ACC112 (cell line): ENCODE measurements around the gene MRFAP1L1.

ENCODE experiments used
- H2AFZ ChIP-seq: fragments of 200-600 bp; sonication (generic); one replicate; pipeline ENCODE4 v1.6.0; 2017; ENCODE audit warnings: antibody characterized with exemption, low read length; ENCODE audit not compliant: unreplicated experiment
- H3K27ac ChIP-seq: fragments of 200-600 bp; sonication (generic); 2 replicates; pipeline ENCODE4 v1.5.1; 2014; ENCODE audit warnings: low read depth, mild to moderate bottlenecking, antibody characterized with exemption, low read length, moderate library complexity
- H3K27me3 ChIP-seq: fragments of 200-600 bp; sonication (generic); 2 replicates; pipeline ENCODE4 v1.6.1; 2014; ENCODE audit warnings: mild to moderate bottlenecking, antibody characterized with exemption, low read length, moderate library complexity, mixed read lengths; ENCODE audit not compliant: insufficient read depth
- H3K36me3 ChIP-seq: fragments of 200-600 bp; sonication (generic); 2 replicates; pipeline ENCODE4 v1.6.1; 2016; ENCODE audit warnings: mild to moderate bottlenecking, antibody characterized with exemption, low read length, moderate library complexity, mixed read lengths; ENCODE audit not compliant: insufficient read depth
- H3K4me1 ChIP-seq: fragments of 200-600 bp; sonication (generic); one replicate; pipeline ENCODE4 v1.6.1; 2016; ENCODE audit warnings: low read length, mixed read lengths; ENCODE audit not compliant: insufficient read depth, unreplicated experiment, control insufficient read depth
- H3K4me3 ChIP-seq: fragments of 200-600 bp; sonication (generic); 2 replicates; pipeline ENCODE4 v1.5.1; 2014; ENCODE audit warnings: mild to moderate bottlenecking, low read depth, low read length
- H3K79me2 ChIP-seq: fragments of 200-600 bp; sonication (generic); one replicate; pipeline ENCODE4 v1.6.0; 2016; ENCODE audit warnings: low read length; ENCODE audit not compliant: control insufficient read depth, unreplicated experiment, insufficient read depth

The MRFAP1L1 gene

DNA sequence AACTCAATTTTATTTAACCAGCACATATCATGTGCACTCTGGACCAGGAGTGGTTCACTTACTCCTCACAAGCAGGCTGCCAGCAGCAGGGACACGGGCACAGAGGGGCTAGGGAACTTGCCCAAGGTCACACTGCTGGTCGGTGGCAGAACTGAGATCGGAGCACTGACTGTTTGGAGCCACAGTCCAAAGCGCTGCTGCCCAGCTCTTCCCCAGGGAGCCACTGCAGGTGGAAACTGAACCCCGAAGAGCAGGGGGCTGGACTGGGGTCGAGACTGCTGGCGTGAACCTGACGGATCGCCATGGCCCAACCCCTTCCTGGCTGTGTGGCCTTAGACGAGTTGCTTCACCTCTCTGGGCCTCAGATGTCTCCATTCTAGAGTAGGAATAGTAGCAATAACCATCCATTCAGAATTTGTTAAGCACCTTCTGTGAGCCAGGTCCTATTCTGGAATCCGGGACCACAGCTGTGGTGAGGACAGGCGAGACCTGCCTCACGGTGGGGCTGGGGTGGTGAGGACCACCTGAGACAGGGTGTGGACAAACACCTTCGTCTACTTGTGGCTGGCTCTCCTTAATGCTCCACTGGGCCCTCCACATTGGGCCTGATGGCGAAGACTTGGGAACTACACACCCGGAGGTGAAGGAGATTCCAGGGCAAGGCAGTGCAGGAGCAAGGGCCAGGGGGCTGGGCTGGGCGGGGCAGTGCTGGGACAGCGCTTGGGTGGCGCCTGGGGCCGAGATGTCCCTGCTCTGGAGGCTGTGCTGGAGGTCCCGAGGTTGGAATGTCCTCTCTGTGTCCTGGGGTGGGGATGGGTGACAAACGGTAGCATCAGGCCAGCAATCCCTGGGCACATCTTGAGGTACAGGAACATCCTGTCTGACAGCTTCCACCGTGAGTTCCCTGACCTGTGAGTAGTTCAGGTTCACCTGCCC, 40.9 kb upstream of the MRFAP1L1 start:
- Histone ChIP-seq H2AFZ (no peak overlapping the region), H3K4me1 (peaks cover 21% of the 10 kb centered on the region), H3K4me3 (no peak overlapping the region), H3K27me3 (no peaks in the 10 kb centered on the region), H3K79me2 (no peaks in the 10 kb centered on the region), H3K27ac (no peak overlapping the region), H3K36me3 (no peaks in the 10 kb centered on the region)

DNA sequence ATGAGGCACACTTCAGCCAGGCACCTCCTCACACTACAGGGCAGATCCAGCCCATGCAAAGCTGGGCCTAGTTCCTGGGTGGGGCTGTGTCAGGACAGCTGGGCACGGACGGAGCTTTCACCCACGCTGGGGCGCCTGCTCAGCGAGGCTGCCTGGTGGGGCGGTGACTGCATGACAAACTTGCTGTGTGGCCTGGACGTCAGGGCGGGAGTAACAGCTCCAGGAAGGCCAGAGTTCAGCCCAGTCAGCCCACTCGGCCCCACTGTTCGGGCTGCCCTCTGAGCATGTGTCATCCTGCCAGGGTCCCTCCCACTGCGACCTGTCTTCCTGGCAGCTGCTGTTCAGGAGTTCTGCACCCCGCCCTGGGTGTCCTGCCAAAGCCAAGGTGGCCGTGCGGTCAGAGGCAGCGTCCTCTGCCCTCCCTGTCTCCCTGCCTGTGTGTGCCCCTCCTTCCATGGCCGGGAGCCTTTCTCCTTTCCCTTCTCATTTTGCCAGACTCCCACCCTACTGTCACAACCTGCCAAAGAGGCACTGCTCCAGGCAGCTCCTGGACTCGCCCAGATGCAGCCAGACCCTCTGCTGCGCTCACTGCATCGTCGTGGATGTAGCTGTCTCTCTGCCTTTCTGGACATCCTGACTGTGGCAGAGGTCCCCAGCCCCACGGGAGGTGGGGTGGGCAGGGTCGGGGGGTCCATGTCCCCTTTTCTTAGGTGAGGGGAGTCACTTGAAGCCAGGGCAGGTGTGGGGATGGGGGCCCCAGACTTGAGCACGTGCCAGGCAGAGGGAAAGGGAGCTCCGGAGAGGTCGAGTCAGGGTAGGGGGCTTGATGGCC, 39.9 kb upstream of the MRFAP1L1 start:
- Histone ChIP-seq H3K4me3 (peak overlapping the region; percentile 47; the same call in 1 of the 2 replicates), H3K4me1 (peaks cover 21% of the 10 kb centered on the region)

DNA sequence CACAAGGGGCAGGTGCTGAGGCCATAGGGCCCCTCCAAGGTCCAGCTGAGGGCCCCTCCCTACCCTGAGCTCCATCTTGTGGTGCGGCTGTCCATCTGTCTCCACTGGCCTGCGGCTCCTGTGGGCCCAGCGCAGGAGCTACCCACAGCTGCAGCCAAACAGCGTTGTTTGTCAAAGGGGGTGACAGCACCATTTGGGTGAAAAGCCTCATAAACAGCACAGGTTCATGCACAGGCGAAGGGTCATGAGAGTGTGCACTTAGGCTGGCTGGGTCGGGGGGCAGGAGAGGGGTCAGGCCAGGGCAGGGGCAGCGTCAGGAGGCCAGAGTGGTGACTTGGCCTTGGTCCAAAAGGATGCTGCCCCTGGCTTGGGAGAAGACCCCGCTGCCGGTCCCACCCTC, 38.6 kb upstream of the MRFAP1L1 start:
- Histone ChIP-seq H2AFZ (no peak overlapping the region), H3K4me1 (peaks cover 21% of the 10 kb centered on the region)

More for the DNA sequence above, 39.9 kb upstream of the MRFAP1L1 start:
- Histone ChIP-seq H3K79me2 (no peaks in the 10 kb centered on the region), H3K36me3 (no peaks in the 10 kb centered on the region), H3K27me3 (no peaks in the 10 kb centered on the region), H3K27ac (no peak overlapping the region), H2AFZ (peak overlapping the region; percentile 95)

GRCh38 chr4:6747294-6748051, 37.8 kb upstream of the MRFAP1L1 start:
- Histone ChIP-seq H2AFZ (peak overlapping the region; percentile 6), H3K36me3 (no peaks in the 10 kb centered on the region), H3K4me1 (peaks cover 21% of the 10 kb centered on the region), H3K27ac (no peak overlapping the region), H3K27me3 (no peaks in the 10 kb centered on the region), H3K79me2 (no peaks in the 10 kb centered on the region), H3K4me3 (no peak overlapping the region)

More for the DNA sequence above, 38.6 kb upstream of the MRFAP1L1 start:
- H3K27me3 ChIP-seq, result no peaks in the 10 kb centered on the region
- no peaks in the 10 kb centered on the region for H3K36me3 ChIP-seq
- no peak overlapping the region for H3K4me3 ChIP-seq
- no peak overlapping the region for H3K27ac ChIP-seq
- H3K79me2 ChIP-seq, result no peaks in the 10 kb centered on the region

- H3K4me3 ChIP-seq, result no peak overlapping the region
- no peaks in the 10 kb centered on the region for H3K27me3 ChIP-seq
- no peak overlapping the region for H3K27ac ChIP-seq
- H3K4me1 ChIP-seq, result peaks cover 21% of the 10 kb centered on the region
- no peaks in the 10 kb centered on the region for H3K79me2 ChIP-seq
- H3K36me3 ChIP-seq, result no peaks in the 10 kb centered on the region
- no peak overlapping the region for H2AFZ ChIP-seq
Observed at GRCh38 chr4:6746721-6747293, 37.1 kb upstream of the MRFAP1L1 start.

DNA sequence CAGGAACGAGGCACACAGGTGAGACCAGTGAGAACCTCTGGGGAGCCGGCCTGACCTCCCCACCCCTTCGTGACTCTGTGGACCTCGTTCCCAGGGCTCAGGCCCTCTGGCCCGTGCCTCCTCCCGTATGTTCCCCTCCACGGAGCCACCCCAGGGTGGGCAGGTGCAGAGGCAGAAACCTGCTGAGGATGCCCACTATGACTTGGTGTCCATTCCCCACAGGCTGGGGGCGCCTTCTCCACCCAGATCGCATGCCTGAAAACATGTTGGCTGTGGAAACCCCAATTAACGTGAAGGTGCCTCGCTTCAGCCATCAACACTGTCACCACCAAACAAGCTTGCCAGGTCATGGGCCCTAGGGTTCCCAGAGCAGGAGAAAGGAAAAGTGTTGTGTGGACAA, 33.3 kb upstream of the MRFAP1L1 start:
- Histone ChIP-seq H3K36me3 (no peaks in the 10 kb centered on the region), H3K27ac (no peak overlapping the region)

GRCh38 chr4:6742507-6742906, 32.8 kb upstream of the MRFAP1L1 start:
- peaks cover 5% of the 10 kb centered on the region for H3K4me1 ChIP-seq
- H3K4me3 ChIP-seq, result no peak overlapping the region
- H3K27me3 ChIP-seq, result no peaks in the 10 kb centered on the region
- H3K27ac ChIP-seq, result no peak overlapping the region
- no peaks in the 10 kb centered on the region for H3K36me3 ChIP-seq
- H2AFZ ChIP-seq, result no peak overlapping the region
- H3K79me2 ChIP-seq, result no peaks in the 10 kb centered on the region

More for the DNA sequence above, 33.3 kb upstream of the MRFAP1L1 start:
- Histone ChIP-seq H3K4me1 (peaks cover 7% of the 10 kb centered on the region), H3K27me3 (no peaks in the 10 kb centered on the region), H3K79me2 (no peaks in the 10 kb centered on the region), H3K4me3 (no peak overlapping the region), H2AFZ (no peak overlapping the region)

DNA sequence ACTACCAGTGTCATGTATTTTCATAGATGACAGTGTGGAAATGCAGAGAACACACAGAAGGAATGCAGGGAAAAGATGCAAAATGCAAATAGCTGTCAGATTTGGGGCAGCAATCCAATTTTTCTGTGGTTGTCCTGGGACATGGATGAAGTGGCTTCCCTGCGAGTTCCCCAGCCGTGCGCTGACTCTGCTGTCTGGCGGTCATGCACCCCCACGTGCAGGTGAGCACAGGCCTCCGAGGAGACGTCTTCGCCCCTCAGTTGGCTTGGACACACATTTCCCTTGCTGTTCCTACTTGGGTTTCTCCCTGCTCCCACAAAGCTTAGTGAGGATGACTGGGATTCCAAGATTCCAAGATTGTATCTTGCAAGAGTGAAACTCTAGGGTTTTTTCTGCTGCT, 30.7 kb upstream of the MRFAP1L1 start:
- Histone ChIP-seq H3K4me3 (no peak overlapping the region), H3K4me1 (no peaks in the 10 kb centered on the region), H3K27me3 (no peaks in the 10 kb centered on the region), H3K36me3 (no peaks in the 10 kb centered on the region), H3K79me2 (no peaks in the 10 kb centered on the region), H3K27ac (no peak overlapping the region), H2AFZ (no peak overlapping the region)

GRCh38 chr4:6739920-6740319, 30.3 kb upstream of the MRFAP1L1 start:
- H2AFZ ChIP-seq, result no peak overlapping the region
- H3K4me1 ChIP-seq, result no peaks in the 10 kb centered on the region
- no peaks in the 10 kb centered on the region for H3K79me2 ChIP-seq
- no peaks in the 10 kb centered on the region for H3K27me3 ChIP-seq
- H3K36me3 ChIP-seq, result no peaks in the 10 kb centered on the region
- no peak overlapping the region for H3K4me3 ChIP-seq
- H3K27ac ChIP-seq, result no peak overlapping the region
